HCT116 (cell line): ENCODE measurements around the gene CTAGE9. TPM values are rescaled to one million over a fixed set of nuclear protein-coding genes. Genes with fewer than 3 reads are reported as not detected.

Source experiments
- ATAC-seq: fragments of 200-7000 bp; cut with Tn5 transposase; 2 replicates; pipeline ENCODE4 v1.9.1; 2020; ENCODE audit warnings: mild to moderate bottlenecking, moderate library complexity
- BruUV-seq: library from RNA; stranded (reverse); fragments of 400-500 nt; replicated peaks from 2 replicates; lab custom pipeline; 2021; lab: Mats Ljungman, UMichigan
- CTCF ChIA-PET: fragments of 300-600 bp; sonication (Branson Sonifier 250); formaldehyde crosslinking; loops from one replicate; lab custom pipeline; 2021; ENCODE audit warnings: antibody characterized with exemption; lab: Charles Lee
- POLR2A ChIA-PET: fragments of 300-600, 350-600 bp; sonication (Branson Sonifier 250); formaldehyde crosslinking; loops from one replicate; lab custom pipeline; 2021; ENCODE audit warnings: antibody characterized with exemption; lab: Charles Lee
- RAD21 ChIA-PET, 2 experiments: fragments of 300-600 bp; sonication (Branson Sonifier 250); formaldehyde crosslinking; loops; one replicate each; lab custom pipeline; 2023; ENCODE audit warnings: low total read pairs in 2 of 2; ENCODE audit not compliant: uncharacterized antibody in 2 of 2, unreplicated experiment in 2 of 2, low non-redundant PET in 1 of 2; lab: Charles Lee
- DNase-seq: peaks from one replicate; pipeline ENCODE4 v3.0.0-alpha.2; 2010; ENCODE audit warnings: low read depth, low spot score
- H2AFZ ChIP-seq: fragments of 200-600 bp; shearing (Covaris generic), sonication (generic); 2 replicates; pipeline ENCODE4 v1.6.1; 2017; ENCODE audit warnings: low read depth, mixed run types, mixed read lengths, antibody characterized with exemption, low read length; ENCODE audit not compliant: poor library complexity, severe bottlenecking
- H3K27ac ChIP-seq: 2 replicates; pipeline ENCODE4 v1.5.1; 2012; ENCODE audit warnings: low read depth, low read length
- H3K27me3 ChIP-seq: fragments of 200-600 bp; sonication (generic); 2 replicates; pipeline ENCODE4 v1.6.1; 2016; ENCODE audit warnings: mixed run types, low read length, mixed read lengths; ENCODE audit not compliant: insufficient read depth
- H3K36me3 ChIP-seq, 2 experiments: fragments of 200-500 bp in 1 of 2; fragments of 200-600 bp in 1 of 2; sonication (Bioruptor generic) in 1 of 2; sonication (generic) in 1 of 2; 2 replicates each; pipeline versions ENCODE4 v1.5.1 to v1.6.1; 2014 to 2016; ENCODE audit warnings: low read length in 2 of 2, inconsistent platforms in 1 of 2, mixed read lengths in 1 of 2, mixed run types in 1 of 2; ENCODE audit not compliant: insufficient read depth in 2 of 2, control insufficient read depth in 1 of 2
- H3K4me1 ChIP-seq, 2 experiments: fragments of 200-600 bp in 1 of 2; sonication (generic) in 1 of 2; 2 replicates each; pipeline versions ENCODE4 v1.5.1 to v1.6.1; 2012 to 2017; ENCODE audit warnings: low read length in 2 of 2, inconsistent platforms in 1 of 2, mild to moderate bottlenecking in 1 of 2, mixed read lengths in 1 of 2, mixed run types in 1 of 2, moderate library complexity in 1 of 2; ENCODE audit not compliant: insufficient read depth in 2 of 2, control insufficient read depth in 1 of 2
- H3K4me2 ChIP-seq: fragments of 200-600 bp; sonication (generic); 2 replicates; pipeline ENCODE4 v1.6.1; 2017; ENCODE audit warnings: mixed run types, low read length, mixed read lengths
- H3K4me3 ChIP-seq, 2 experiments: fragments of 200-600 bp in 1 of 2; sonication (generic) in 1 of 2; replicated peaks in 1 of 2; 2 replicates each; pipeline ENCODE4 v1.5.1; 2011 to 2016; ENCODE audit warnings: low read length in 2 of 2, control low read depth in 1 of 2, low read depth in 1 of 2, mild to moderate bottlenecking in 1 of 2, mixed read lengths in 1 of 2, mixed run types in 1 of 2
- H3K79me2 ChIP-seq: fragments of 200-600 bp; sonication (generic); 2 replicates; pipeline ENCODE4 v1.6.1; 2017; ENCODE audit warnings: mild to moderate bottlenecking, mixed run types, low read length, moderate library complexity, mixed read lengths; ENCODE audit not compliant: insufficient read depth
- H3K9ac ChIP-seq: fragments of 200-600 bp; sonication (generic); 2 replicates; pipeline ENCODE4 v1.6.1; 2016; ENCODE audit warnings: low read length, mixed read lengths
- H3K9me2 ChIP-seq: fragments of 200-600 bp; sonication (generic), shearing (Covaris generic); 2 replicates; pipeline ENCODE4 v1.6.1; 2017; ENCODE audit warnings: mixed run types, mild to moderate bottlenecking, moderate library complexity; ENCODE audit not compliant: insufficient read depth
- H3K9me3 ChIP-seq, 2 experiments: fragments of 200-500 bp in 1 of 2; fragments of 200-600 bp in 1 of 2; sonication (Bioruptor generic) in 1 of 2; sonication (generic) in 1 of 2; 2 replicates each; pipeline ENCODE4 v1.6.1; 2014 to 2017; ENCODE audit warnings: low read length in 2 of 2, mixed read lengths in 2 of 2, inconsistent platforms in 1 of 2, low read depth in 1 of 2, mild to moderate bottlenecking in 1 of 2, mixed run types in 1 of 2, moderate library complexity in 1 of 2; ENCODE audit not compliant: control insufficient read depth in 1 of 2, insufficient read depth in 1 of 2
- H4K20me1 ChIP-seq: fragments of 200-600 bp; sonication (generic), shearing (Covaris generic); 2 replicates; pipeline ENCODE4 v1.6.1; 2017; ENCODE audit warnings: mixed run types, mild to moderate bottlenecking, moderate library complexity; ENCODE audit not compliant: insufficient read depth
- CEBPB ChIP-seq: IDR thresholded peaks from 2 replicates; pipeline ENCODE4 v1.6.1; 2012; ENCODE audit warnings: low read depth
- EGR1 ChIP-seq: IDR thresholded peaks from 2 replicates; pipeline ENCODE4 v1.6.1; 2012; ENCODE audit warnings: low read depth
- ELF1 ChIP-seq: IDR thresholded peaks from 2 replicates; pipeline ENCODE4 v1.6.1; 2012; ENCODE audit warnings: low read depth, borderline replicate concordance
- EZH2 ChIP-seq: fragments of 200-600 bp; sonication (generic); IDR thresholded peaks from 2 replicates; pipeline ENCODE4 v1.6.1; 2017; ENCODE audit warnings: antibody characterized with exemption, mixed run types
- FOSL1 ChIP-seq: IDR thresholded peaks from 2 replicates; pipeline ENCODE4 v1.6.1; 2012; ENCODE audit warnings: low read depth
- POLR2A ChIP-seq: IDR thresholded peaks from 2 replicates; pipeline ENCODE4 v1.7.0; 2011; ENCODE audit warnings: borderline replicate concordance; ENCODE audit not compliant: insufficient read depth, insufficient read length; ENCODE audit errors: extremely low read depth
- POLR2AphosphoS5 ChIP-seq: IDR thresholded peaks from 2 replicates; pipeline ENCODE4 v1.6.1; 2011; ENCODE audit warnings: mild to moderate bottlenecking, low read depth, low read length, moderate library complexity
- RAD21 ChIP-seq: IDR thresholded peaks from 2 replicates; pipeline ENCODE4 v1.6.1; 2012; ENCODE audit warnings: low read depth, mild to moderate bottlenecking
- SIN3A ChIP-seq: IDR thresholded peaks from 2 replicates; pipeline ENCODE4 v1.6.1; 2012; ENCODE audit warnings: low read depth
- SP1 ChIP-seq: IDR thresholded peaks from 2 replicates; pipeline ENCODE4 v1.6.1; 2012; ENCODE audit warnings: low read depth
- SRF ChIP-seq: IDR thresholded peaks from 2 replicates; pipeline ENCODE4 v1.6.1; 2012; ENCODE audit warnings: low read depth
- TCF7L2 ChIP-seq: IDR thresholded peaks from 2 replicates; pipeline ENCODE4 v1.7.0; 2011; ENCODE audit warnings: borderline replicate concordance, inconsistent platforms; ENCODE audit not compliant: insufficient read depth, insufficient read length; ENCODE audit errors: extremely low read depth
- YY1 ChIP-seq: IDR thresholded peaks from 2 replicates; pipeline ENCODE4 v1.6.1; 2011; ENCODE audit warnings: low read length, low read depth, moderate library complexity, mild to moderate bottlenecking; ENCODE audit not compliant: insufficient replicate concordance; ENCODE audit errors: extremely low read depth
- ZBTB33 ChIP-seq: IDR thresholded peaks from 2 replicates; pipeline ENCODE4 v1.6.1; 2011; ENCODE audit warnings: mild to moderate bottlenecking, low read length, moderate library complexity; ENCODE audit not compliant: insufficient replicate concordance; ENCODE audit errors: extremely low read depth
- ZNF274 ChIP-seq: fragments of 200-500 bp; sonication (Bioruptor generic); IDR thresholded peaks from 2 replicates; pipeline ENCODE4 v1.6.1; 2014; ENCODE audit warnings: mild to moderate bottlenecking, low read depth, low read length, inconsistent platforms
- intact Hi-C: fragments of 100-400 bp; cut with micrococcal nuclease; formaldehyde crosslinking; loops from 2 replicates; pipeline ENCODE4 v1.10.0; 2022
- total RNA-seq: library from RNA; stranded (reverse); gene quantifications from one replicate; pipeline ENCODE4 v1.2.1, GENCODE V29; 2021; ENCODE audit not compliant: unreplicated experiment
- TF ChIP-seq, protein P1 (sequence below): IDR thresholded peaks from 2 replicates; pipeline ENCODE4 v1.6.1; 2012

The CTAGE9 gene
- total RNA-seq, 1 experiment from 2014 or later: not detected

DNA sequence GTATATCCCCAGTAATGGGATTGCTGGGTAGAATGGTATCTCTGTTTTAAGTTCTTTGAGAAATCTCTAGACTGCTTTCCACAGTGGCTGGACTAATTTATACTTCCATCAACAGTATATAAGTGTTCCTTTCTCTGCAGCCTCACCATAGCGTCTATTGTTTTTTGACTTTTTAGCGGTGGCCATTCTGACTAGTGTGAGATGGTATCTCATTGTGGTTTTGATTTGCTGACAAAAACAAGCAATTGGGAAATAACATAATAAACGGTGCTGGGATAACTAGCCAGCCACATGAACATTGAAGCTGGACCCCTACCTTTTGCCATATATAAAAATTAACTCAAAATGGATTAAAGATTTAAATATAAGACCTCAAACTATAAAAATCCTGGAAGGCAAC lies 23.8 kb downstream of the CTAGE9 start:
- ChIA-PET CTCF (no interaction called here), POLR2A (no interaction called here), RAD21 (no interaction called here)
- Histone ChIP-seq H3K9ac (no peak overlapping the region), H3K4me2 (no peak overlapping the region), H3K9me3 (no peaks in the 10 kb centered on the region), H2AFZ (no peak overlapping the region), H3K27me3 (no peaks in the 10 kb centered on the region), H3K9me2 (peaks cover 5% of the 10 kb centered on the region; the same call in 1 of the 2 replicates), H3K4me1 (no peaks in the 10 kb centered on the region), H3K27ac (no peak overlapping the region), H3K4me3 (no peak overlapping the region), H4K20me1 (no peaks in the 10 kb centered on the region), H3K79me2 (no peaks in the 10 kb centered on the region), H3K36me3 (no peaks in the 10 kb centered on the region)
- no peak for ATAC-seq
- intact Hi-C loops: no loop called here
- TF ChIP-seq TCF7L2 (no peak), FOSL1 (no peak), SRF (no peak), EGR1 (no peak), SP1 (no peak), POLR2AphosphoS5 (no peak), EZH2 (no peak), CEBPB (no peak), POLR2A (no peak), ZNF274 (no peak), ZBTB33 (no peak), RAD21 (no peak), YY1 (no peak), SIN3A (no peak), ELF1 (no peak)
- TF ChIP-seq, protein P1, sequence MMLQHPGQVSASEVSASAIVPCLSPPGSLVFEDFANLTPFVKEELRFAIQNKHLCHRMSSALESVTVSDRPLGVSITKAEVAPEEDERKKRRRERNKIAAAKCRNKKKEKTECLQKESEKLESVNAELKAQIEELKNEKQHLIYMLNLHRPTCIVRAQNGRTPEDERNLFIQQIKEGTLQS: no peak
- DNase-seq: no peak
- BruUV-seq: no TSS peak
